Neuron (in vitro differentiated cells): Measurements from ENCODE around the gene LYRM1.
A peak's percentile ranks its signal among the peaks of the same experiment; 100 is the strongest.

Experiments
- H2AFZ ChIP-seq: one replicate; pipeline ENCODE4 v1.6.1; 2013; ENCODE audit warnings: low read depth, mild to moderate bottlenecking, inconsistent platforms, low read length, moderate library complexity
- H3K27me3 ChIP-seq: one replicate; pipeline ENCODE4 v1.6.1; 2013; ENCODE audit warnings: low read length; ENCODE audit not compliant: insufficient read depth
- H3K36me3 ChIP-seq: one replicate; pipeline ENCODE4 v1.6.1; 2013; ENCODE audit warnings: low read length; ENCODE audit not compliant: insufficient read depth
- H3K4me1 ChIP-seq: one replicate; pipeline ENCODE4 v1.6.1; 2013; ENCODE audit warnings: low read length; ENCODE audit not compliant: insufficient read depth
- H3K4me3 ChIP-seq: 2 replicates; pipeline ENCODE4 v1.5.1; 2013; ENCODE audit warnings: mild to moderate bottlenecking, low read length, moderate library complexity
- H3K9me3 ChIP-seq: one replicate; pipeline ENCODE4 v1.6.1; 2013; ENCODE audit warnings: low read length

The LYRM1 gene

DNA sequence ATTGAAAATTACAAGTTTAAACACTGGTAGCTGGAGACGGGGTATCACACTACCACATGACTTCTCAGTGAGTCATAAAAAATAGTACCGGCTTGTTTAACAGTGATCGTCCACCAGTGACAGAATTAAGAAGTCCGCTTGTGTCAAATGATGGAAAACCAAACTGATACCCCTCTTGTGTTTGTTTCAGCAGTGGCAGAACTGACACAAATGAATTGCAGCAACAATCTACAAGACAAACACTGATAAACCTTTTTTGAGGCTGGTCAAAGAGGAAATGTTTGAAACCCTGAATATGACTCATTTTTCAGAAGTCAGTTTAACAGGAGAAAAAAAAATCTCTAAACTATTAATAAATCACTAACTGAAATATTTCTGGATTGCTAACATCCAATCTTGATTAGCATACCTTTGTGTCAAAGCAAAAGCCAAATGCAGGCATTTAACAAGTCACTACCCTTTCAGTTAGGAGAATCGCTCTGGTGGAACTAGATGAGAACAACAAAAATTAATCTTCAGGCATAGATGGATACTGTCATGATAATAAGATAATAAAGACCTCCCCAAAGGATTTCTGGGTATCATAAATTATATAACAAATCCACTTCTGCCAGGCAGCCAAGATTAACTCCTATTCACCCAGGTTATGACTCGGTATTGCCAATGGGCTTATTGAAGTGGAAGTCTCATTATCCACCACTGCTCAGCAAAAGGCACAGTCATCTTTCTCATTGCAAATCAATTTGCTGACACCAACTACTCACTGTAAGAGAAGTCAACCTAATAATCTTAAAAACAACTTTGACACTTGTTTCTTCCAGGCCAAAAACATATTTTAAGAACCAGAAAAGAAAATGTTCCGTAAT, 21.2 kb upstream of the LYRM1 start:
- Histone ChIP-seq H3K4me3 (no peak overlapping the region), H3K4me1 (peaks cover 18% of the 10 kb centered on the region), H3K9me3 (no peaks in the 10 kb centered on the region), H2AFZ (no peak overlapping the region), H3K36me3 (no peaks in the 10 kb centered on the region), H3K27me3 (no peaks in the 10 kb centered on the region)

DNA sequence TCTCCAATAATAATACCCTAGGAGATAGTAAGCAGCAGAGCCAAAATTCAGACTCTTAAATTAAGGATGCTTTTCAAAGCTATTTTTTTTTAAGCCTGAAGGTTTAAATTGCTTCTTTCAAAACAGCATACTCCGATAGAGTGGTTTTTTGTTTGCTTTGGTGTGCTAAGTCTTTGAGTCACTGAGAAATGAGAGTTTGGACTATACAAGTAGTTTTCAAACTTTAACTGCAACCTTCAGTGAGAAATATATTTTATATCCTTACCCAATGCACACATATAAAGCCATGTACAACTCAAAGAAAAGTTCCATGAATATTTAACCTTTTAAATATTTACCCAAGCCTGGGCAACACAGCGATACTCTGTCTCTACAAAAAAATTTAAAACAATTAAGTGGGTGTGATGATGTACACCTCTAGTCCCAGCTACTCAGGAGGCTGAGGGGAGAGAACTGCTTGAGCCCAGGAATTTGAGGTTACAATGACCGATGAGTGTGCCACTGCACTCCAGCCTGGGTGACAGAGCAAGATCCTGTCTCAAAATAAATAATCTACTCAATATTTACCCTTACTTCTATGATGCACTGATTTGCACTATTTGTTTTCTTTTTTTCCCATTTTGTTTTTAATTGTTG, 19.6 kb upstream of the LYRM1 start:
- Histone ChIP-seq H3K4me3 (no peak overlapping the region), H3K36me3 (no peaks in the 10 kb centered on the region), H3K4me1 (peaks cover 16% of the 10 kb centered on the region), H2AFZ (no peak overlapping the region), H3K9me3 (no peaks in the 10 kb centered on the region), H3K27me3 (no peaks in the 10 kb centered on the region)

DNA sequence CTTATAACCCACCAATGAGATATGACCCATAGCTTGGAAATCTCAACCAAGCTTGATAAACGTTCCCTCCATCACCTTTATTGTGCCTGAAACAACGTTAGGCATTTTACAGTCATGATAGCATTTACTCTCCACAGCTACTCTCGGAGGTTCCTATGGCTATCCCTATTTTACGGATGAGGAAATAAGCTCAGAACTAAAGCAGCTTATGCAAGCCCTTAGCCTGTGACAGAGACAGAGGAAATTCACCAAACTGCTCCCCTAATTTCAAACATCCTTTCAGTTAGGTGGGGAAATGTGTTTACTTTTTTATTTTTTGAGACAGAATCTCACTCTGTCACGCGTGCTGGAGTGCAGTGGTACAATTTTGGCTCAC, 19.1 kb upstream of the LYRM1 start:
- no peak overlapping the region for H3K4me3 ChIP-seq
- H3K9me3 ChIP-seq = no peaks in the 10 kb centered on the region
- no peaks in the 10 kb centered on the region for H3K36me3 ChIP-seq
- H2AFZ ChIP-seq = no peak overlapping the region
- peaks cover 16% of the 10 kb centered on the region for H3K4me1 ChIP-seq
- no peaks in the 10 kb centered on the region for H3K27me3 ChIP-seq

DNA sequence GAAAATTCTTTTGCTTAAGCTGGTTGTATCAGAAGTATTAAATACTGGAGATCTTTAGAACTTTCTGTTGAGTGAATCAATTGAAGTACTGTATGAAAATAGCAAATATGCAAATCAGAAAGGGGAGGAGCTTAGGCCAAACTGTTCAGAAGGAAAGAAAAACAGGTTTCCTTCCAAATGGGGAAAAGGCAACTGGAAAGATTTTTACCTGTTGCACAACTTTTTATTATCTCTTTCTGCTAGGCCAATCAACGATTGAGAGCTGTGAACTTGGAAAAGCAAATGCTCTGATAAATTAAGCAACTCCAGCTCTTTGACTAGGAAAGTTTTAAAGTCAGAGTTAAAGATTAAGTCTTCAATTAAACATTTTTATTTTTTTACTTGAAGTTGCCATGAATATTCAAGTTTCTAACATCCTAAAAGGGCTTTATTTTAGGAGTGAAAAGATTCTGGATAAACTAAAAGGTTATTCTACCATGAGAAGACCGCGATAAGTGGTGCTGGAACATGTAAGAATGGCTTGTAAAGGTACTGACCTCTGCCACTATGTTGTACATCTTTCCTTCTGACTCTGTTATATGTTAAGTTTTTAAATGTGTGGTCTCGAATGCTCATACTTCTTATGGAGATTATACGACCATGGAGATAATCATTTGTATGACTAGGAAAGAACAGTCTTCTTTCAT, 16.9 kb upstream of the LYRM1 start:
- H3K27me3 ChIP-seq = no peaks in the 10 kb centered on the region
- H3K36me3 ChIP-seq = no peaks in the 10 kb centered on the region
- no peaks in the 10 kb centered on the region for H3K9me3 ChIP-seq
- no peak overlapping the region for H2AFZ ChIP-seq
- no peak overlapping the region for H3K4me3 ChIP-seq
- peaks cover 12% of the 10 kb centered on the region for H3K4me1 ChIP-seq

DNA sequence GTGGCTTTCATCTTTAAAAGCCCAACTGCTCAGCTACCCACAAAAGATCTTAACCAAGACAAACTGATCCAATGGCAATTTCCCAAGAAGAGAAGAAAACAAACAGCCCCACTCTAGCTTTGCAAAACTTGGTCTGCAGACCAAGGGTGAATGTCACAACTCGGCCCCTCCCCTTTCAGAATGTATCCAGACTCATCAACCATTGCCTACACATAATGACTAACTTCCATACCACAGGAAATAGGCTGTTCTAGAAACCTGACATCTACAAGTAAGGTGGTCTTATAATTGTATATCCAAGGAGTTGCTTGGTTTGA, 16.4 kb upstream of the LYRM1 start:
- H3K4me3 ChIP-seq = no peak overlapping the region
- no peak overlapping the region for H2AFZ ChIP-seq
- no peaks in the 10 kb centered on the region for H3K36me3 ChIP-seq
- peaks cover 7% of the 10 kb centered on the region for H3K4me1 ChIP-seq
- H3K9me3 ChIP-seq = no peaks in the 10 kb centered on the region
- no peaks in the 10 kb centered on the region for H3K27me3 ChIP-seq

DNA sequence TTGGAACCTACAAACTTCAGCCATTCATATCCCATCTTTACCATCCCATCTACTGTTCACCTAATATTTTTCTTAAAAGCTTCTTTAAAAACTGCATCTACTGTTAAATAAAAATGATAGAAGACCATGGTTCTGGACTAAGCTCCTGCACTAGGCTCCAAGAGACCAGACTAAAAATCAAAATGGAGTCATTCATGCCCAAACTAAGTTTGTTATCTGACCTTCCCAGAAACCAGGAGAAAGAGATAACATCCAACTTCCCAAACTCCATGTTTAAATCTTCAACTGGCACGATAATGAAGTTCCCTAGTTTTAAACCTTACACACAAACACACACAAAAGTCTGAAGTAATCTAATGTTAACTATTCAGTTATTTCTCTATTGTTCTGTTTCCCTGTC, 14.3 kb upstream of the LYRM1 start:
- no peaks in the 10 kb centered on the region for H3K9me3 ChIP-seq
- peaks cover 8% of the 10 kb centered on the region for H3K4me1 ChIP-seq
- no peak overlapping the region for H3K4me3 ChIP-seq
- no peaks in the 10 kb centered on the region for H3K36me3 ChIP-seq
- no peaks in the 10 kb centered on the region for H3K27me3 ChIP-seq
- no peak overlapping the region for H2AFZ ChIP-seq

DNA sequence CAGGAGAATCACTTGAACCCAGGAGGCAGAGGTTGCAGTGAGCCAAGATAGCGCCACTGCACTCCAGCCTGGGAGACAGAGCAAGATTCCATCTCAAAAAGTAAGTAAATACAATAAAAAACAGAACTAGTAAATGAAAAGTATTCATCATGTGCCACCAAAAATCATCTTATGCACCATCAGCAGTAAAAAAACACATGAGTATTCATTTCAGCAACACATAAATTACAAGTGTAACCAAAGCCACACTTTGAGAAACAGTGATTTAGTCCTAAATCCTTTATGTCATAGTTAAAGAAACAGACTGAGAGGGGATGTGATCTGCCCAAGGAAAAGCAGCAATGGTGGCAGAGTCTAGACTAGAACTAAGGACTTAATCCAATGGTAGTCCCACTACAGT, 13.4 kb upstream of the LYRM1 start:
- no peaks in the 10 kb centered on the region for H3K27me3 ChIP-seq
- no peaks in the 10 kb centered on the region for H3K36me3 ChIP-seq
- no peak overlapping the region for H3K4me3 ChIP-seq
- H3K4me1 ChIP-seq = peaks cover 8% of the 10 kb centered on the region
- no peak overlapping the region for H2AFZ ChIP-seq
- H3K9me3 ChIP-seq = no peaks in the 10 kb centered on the region

DNA sequence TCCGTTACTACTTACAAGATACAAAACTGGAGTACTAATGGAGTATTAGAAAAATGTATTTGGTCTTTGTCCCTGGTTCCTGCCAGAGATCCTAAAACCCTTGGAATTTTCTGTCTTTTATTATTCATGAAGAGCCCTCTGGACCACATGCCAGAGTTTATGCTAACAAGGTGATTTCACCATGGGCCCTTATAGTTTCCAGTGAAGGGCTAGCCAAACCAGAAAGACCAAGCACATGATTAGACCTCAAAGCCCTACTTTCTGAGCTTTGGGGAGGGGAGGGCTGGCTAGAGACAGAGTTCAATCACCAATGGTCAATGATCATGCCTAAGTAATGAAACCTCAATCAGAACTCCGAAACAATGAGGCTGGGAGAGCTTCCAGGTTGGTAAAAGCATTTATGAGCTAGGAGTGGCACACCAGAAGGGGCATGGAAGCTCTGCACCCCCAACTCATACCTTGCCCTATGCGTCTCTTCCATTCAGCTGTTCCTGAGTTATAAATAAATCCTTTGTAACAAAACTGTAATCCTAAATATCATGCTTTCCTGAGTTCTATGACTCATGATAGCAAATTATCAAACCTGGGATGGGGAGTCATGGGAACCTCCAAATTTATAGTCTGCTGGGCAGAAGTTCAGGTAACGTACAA, 10.8 kb upstream of the LYRM1 start:
- H3K27me3 ChIP-seq = no peaks in the 10 kb centered on the region
- H3K36me3 ChIP-seq = no peaks in the 10 kb centered on the region
- H3K9me3 ChIP-seq = no peaks in the 10 kb centered on the region
- H2AFZ ChIP-seq = no peak overlapping the region
- no peak overlapping the region for H3K4me3 ChIP-seq
- H3K4me1 ChIP-seq = peaks cover 8% of the 10 kb centered on the region

DNA sequence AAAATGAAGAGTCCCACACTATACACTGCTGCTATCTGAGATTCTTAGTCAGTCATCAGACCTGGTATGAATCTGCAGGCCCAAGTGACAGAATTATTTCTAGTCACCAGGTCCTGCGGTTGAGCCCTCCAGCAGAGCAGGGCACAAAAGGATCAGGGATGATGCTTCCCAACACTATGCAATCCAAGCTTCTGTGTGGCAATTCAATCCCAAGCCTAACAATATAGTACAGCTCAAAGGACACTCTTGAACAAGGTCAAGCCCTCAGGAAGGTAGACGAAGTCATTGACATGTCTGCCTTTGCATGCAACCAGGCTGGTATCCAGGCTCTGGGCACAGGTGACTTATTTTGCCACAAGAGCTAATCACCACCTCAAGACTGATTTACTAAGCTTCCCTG, 6.2 kb upstream of the LYRM1 start:
- peaks cover 9% of the 10 kb centered on the region for H3K36me3 ChIP-seq
- H3K4me1 ChIP-seq = peaks cover 19% of the 10 kb centered on the region
- no peak overlapping the region for H3K4me3 ChIP-seq
- no peak overlapping the region for H2AFZ ChIP-seq
- H3K9me3 ChIP-seq = no peaks in the 10 kb centered on the region
- H3K27me3 ChIP-seq = no peaks in the 10 kb centered on the region

DNA sequence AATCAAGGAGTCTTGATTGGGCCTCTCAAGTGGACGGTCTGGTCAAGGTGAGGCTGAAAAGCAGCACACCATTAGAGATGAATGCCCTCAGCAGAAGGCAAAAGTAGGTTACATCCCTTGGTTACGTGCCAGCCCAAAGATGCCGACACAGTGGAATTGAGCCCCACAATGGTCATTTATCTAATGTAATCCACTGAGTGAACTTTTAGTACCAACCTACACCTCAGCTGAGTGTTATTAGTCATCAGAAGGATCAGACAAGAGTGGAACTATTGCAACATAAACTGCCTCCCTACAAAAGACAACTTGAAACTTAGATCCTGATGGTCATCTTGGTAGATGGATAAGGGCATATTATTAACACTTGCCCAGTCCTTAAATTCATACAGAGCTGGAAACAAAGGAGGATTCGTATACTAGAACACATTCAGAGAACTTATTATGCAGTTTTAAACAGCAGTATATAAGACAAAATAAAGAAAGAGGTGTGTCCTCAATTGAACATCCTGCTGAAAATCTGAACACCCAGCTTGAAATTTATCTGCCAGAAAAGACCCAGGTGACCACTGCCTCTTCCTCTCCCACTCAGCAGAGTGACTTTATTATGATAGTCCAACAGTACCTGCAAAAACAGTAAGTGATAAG, 3.2 kb upstream of the LYRM1 start:
- Histone ChIP-seq H3K4me3 (no peak overlapping the region), H3K9me3 (no peaks in the 10 kb centered on the region), H3K36me3 (peaks cover 9% of the 10 kb centered on the region), H2AFZ (no peak overlapping the region), H3K27me3 (no peaks in the 10 kb centered on the region), H3K4me1 (peaks cover 18% of the 10 kb centered on the region)

DNA sequence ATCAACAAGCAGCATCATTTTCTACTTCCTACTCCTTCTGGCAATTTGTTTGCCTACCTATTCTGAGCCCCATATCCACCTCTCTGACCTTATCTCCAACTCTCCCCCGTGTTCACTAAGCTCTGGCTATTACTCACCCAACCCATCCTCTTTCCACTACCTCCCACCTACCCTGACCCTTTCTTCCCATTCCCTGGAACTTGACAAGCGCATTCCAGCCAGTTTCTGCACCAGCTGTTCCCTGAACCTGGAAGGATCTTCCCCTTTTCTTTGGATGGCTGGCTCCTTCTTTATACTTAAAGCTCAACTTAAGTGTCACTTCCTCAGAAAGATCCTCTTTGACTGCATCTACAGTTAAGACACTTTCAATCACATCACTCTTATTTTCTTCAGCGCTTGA, 2.6 kb upstream of the LYRM1 start:
- Histone ChIP-seq H3K27me3 (no peaks in the 10 kb centered on the region), H3K9me3 (no peaks in the 10 kb centered on the region), H3K36me3 (peaks cover 9% of the 10 kb centered on the region), H2AFZ (no peak overlapping the region), H3K4me3 (no peak overlapping the region), H3K4me1 (peaks cover 18% of the 10 kb centered on the region)

DNA sequence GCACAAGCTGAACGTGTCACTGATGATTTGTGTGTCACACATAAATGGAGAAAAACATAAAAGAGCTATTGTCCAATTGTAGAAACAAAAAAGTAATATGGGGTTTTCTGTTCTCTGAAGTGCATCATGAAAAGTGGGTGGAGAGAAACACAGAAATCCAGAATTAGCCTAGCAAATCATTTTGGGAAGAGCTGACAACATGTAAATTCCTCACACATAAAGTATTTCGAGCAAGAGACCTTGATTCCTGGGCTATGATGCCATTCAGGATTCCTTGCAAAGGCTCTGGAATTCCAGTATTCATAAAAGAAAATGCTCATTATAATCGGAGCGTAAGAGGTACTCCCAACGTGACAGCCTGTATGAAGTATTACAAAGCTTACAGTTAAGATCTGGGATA, 1.5 kb upstream of the LYRM1 start:
- peak overlapping the region; percentile 99 for H3K4me3 ChIP-seq
- no peak overlapping the region for H2AFZ ChIP-seq
- H3K27me3 ChIP-seq = no peaks in the 10 kb centered on the region
- H3K4me1 ChIP-seq = peaks cover 18% of the 10 kb centered on the region
- peaks cover 9% of the 10 kb centered on the region for H3K36me3 ChIP-seq
- no peaks in the 10 kb centered on the region for H3K9me3 ChIP-seq
